Activated T-helper 9 cell treated with anti-CD3 and anti-CD28 coated beads, Interleukin-2, amount 50 U/mL, for 16 hours (primary cell): ENCODE measurements around the gene MAVS.
"Not testable (repeated sequence)": the region's sequence is repeated elsewhere in the genome, so short reads cannot be mapped to it uniquely, and the experiment has no call there.

Experiments
- DNase-seq: peaks from one replicate; pipeline ENCODE4 v3.0.0-alpha.2; 2020; ENCODE audit warnings: low read depth

The MAVS gene

DNA sequence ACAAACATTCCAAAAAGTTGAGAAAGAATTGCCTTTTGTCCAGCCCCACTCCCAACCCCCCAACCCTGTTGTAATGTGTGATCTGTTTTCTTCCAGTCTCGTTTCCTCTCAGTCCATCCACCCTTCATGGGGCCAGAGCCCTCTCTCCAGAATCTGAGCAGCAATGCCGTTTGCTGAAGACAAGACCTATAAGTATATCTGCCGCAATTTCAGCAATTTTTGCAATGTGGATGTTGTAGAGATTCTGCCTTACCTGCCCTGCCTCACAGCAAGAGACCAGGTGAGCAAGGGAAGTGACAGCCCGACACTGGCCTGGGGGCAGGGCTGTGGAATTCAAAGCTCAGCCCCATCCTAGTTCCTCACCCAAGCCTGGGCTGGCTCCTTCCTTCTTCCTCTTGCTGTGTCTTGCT is 7.8 kb downstream of the MAVS start:
- no peak for DNase-seq

GRCh38 chr20:3857405-3857804 is 10.8 kb downstream of the MAVS start:
- no peak for DNase-seq

DNA sequence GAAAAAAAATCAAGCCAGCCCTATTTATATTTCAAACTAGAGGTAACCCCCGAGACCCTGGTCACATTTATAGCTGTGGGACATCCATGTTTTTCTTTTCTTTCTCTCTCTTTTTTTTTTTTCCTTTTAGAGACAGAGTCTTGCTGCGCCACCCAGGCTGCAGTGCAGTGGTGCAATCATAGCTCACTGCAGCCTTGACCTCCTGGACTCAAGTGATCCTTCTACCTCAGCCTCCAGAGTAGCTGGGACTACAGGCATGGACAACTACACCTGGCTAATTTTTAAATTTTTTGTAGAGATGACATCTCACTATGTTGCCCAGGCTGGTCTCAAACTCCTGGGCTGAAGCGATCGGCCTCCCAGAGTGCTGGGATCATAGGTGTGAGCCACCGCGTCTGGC is 12.1 kb downstream of the MAVS start:
- DNase-seq: no peak

GRCh38 chr20:3861191-3861590 is 14.6 kb downstream of the MAVS start:
- DNase-seq: no peak

GRCh38 chr20:3862333-3862732 is 15.7 kb downstream of the MAVS start:
- DNase-seq: no peak

- no peak for DNase-seq
Measured at GRCh38 chr20:3863317-3863716, 16.7 kb downstream of the MAVS start.

- no peak for DNase-seq
Measured at GRCh38 chr20:3864518-3864917, 17.9 kb downstream of the MAVS start.

GRCh38 chr20:3865152-3865886 is 18.7 kb downstream of the MAVS start:
- no peak for DNase-seq

DNA sequence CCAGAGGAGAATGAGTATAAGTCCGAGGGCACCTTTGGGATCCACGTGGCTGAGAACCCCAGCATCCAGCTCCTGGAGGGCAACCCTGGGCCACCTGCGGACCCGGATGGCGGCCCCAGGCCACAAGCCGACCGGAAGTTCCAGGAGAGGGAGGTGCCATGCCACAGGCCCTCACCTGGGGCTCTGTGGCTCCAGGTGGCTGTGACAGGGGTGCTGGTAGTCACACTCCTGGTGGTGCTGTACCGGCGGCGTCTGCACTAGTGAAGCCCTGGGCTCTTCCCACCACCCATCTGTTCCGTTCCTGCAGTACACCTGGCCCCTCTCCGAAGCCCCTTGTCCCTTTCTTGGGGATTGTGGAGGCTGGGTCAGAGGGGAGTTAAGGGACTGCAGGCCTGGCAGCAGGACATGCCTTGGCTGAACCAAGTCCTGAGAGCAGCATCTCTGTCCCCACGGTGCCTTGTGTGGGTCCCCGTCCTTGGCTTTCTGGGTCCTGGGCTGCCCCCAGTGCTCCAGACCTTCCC is 19.3 kb downstream of the MAVS start:
- DNase-seq: no peak

DNA sequence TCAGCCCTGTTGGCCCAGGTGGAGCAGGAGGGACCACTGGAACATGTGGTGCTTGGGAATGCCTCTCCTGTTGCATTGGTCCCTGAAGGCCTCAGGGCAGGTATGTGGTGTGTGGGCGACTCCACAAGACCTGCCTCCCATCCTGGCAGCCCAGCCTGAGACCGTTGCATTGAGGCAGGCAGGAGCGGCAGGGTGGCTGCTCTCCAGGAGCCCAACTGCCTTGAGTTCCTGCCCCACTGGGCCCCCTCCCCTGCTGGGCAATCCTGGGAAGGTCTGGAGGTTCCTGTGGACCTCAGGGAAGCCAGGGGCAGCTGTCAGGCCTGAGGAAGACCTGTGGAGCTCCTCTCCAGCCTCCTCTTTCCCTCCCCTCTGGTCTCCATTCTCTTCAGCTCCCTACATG is 19.8 kb downstream of the MAVS start:
- DNase-seq: no peak

- no peak for DNase-seq
Measured at GRCh38 chr20:3867802-3868201, 21.2 kb downstream of the MAVS start.

GRCh38 chr20:3869839-3870634 is 23.4 kb downstream of the MAVS start:
- DNase-seq: no peak

GRCh38 chr20:3871550-3872265 is 25.1 kb downstream of the MAVS start:
- no peak for DNase-seq

DNA sequence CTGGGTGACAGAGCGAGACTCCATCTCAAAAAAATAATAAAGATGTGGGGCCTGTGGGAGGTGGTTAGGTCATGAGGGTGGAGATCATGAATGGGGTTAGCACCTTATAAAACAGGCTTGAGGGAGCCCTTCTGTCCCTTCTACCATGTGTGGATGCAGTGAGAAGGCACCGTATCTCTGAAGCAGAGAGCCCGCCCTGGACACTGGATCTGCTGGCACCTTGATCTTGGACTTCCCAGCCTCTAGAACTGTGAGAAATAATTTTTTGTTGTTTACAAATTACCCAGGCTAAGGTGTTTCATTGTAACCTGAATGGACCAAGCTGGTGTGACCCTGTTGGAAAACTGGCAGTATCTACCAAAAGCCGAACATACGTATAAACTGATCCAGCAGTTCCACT is 26.9 kb downstream of the MAVS start:
- no peak for DNase-seq

DNA sequence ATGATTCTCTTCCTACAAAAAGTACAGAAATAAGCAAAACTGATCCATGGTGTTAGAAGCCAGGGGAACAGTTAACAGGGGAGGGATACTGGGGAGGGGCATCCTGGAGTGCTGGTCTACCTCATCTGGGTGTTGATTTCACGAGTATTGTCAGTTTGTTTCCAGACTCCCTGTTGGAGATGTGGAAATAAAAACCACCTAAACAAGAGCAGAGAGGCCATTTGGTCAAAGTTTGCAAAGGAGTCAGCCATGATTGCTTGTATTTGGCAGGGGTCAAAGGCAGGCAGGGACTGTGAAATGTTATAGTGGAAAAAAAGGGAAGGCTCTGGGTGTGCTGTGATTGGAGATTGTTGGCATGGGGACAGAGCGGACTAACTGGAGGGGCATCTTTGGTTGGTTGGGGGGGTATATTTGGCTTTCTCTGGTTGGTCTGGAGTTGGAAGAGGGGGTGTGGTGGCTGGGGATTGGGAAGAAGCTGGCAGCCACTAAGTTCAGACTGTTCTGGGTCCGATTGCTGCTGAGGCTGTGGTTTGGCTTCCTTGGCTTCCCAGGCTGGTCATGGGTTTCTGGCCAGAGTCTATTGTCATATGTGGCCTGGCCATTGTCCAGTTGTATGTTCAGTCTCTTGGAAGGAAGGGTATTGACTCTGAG is 27.7 kb downstream of the MAVS start:
- DNase-seq: no peak

DNA sequence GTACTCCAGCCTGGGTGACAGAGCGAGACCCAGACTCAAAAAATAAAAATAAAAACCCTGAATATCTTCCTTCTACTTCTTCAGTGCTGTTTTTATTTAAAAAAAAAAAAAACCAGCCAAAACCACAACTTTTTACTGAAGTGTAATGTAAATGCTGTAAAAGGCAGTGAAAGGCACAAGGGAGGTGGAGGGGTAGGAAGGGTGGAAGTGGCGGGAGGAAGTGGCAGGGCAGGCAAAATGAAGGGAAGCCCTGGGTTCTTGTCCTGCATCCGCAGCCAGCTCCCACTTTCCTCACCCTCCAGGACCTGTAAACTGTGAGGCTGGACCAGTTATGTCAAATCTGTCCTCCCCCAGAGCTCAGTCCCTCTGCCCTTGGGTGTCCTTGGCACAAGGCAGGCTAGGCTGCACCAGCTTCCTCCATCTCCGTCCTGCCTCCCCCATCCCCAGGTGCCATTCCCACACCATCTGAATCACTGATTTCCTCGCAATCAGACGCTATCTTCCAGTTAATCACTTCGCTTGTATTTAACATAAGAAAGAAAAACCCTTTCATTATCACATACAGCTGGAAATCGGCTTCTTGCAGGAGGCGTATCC is 28.8 kb downstream of the MAVS start:
- no peak for DNase-seq

DNA sequence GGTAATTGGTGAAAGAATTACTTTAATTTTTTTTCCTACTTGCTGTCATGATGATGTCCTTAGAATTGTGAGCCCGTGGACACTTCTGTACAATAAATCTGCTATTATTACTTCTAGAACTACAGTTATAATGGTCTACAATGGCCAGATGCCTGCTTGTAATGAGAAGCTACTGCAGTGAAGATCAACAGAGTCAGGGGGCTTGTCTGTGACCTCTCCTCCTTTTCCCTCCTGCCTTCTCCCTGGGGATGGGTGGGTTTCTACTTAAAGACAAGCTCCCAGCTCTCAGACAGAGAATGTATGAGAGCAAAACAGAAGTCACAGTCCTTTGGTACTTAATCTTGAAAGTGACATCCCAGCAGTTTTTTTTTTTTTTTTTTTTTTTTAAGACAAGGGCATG is 29.4 kb downstream of the MAVS start:
- DNase-seq: no peak

DNA sequence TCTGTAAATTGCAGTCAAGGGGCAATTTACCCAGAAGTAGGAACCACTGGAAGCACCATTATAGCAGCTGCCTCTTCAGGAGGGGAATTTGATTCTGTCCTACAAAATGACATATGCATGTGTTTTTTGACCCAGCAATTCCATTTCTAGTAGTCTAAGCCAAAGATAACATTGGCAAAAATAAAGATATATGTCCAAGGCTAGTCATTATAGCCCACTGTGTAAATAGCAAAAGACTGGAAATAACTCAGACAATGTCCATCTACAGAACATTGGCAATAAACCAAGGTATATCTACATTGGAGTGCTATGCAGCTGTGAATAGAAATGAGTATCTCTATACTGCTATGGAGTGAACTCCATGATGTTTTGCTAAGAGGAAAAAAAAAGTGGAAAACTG is 30.0 kb downstream of the MAVS start:
- no peak for DNase-seq

- not testable (repeated sequence) for DNase-seq
Measured at GRCh38 chr20:3878921-3879274, 32.3 kb downstream of the MAVS start.

DNA sequence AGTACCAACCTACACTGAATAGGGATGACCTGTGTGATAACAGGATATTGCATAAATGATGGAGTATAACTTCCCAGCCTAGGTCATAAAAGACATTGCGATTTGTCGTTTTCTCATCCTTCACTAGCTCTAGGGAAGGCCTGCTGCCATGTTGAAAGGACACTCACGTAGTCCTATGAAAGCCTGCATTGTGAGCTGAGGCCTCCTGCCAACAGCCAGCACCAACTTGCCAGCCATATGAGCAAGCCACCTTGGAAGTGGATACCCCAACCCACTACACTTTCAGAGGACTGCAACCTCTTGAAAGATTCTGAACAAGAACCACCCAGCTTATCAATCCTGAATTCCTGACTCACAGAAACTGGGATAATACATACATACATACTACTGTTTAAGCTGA is 39.1 kb downstream of the MAVS start:
- no peak for DNase-seq

- no peak for DNase-seq
Measured at GRCh38 chr20:3887876-3888620, 41.4 kb downstream of the MAVS start.
